Retina (tissue), 1 donor: ENCODE results near the gene ERMP1.

Source experiments
- DNase-seq: peaks from one replicate; pipeline ENCODE4 v3.0.0-alpha.2; 2016

ERMP1 gene

GRCh38 chr9:5852987-5853386, 20.1 kb upstream of the ERMP1 start:
- no peak for DNase-seq

- no peak for DNase-seq
Measured at GRCh38 chr9:5851445-5851844, 18.5 kb upstream of the ERMP1 start.

GRCh38 chr9:5850724-5851122, 17.8 kb upstream of the ERMP1 start:
- DNase-seq, result no peak

GRCh38 chr9:5848372-5848882, 15.5 kb upstream of the ERMP1 start:
- DNase-seq, result no peak

GRCh38 chr9:5846501-5846921, 13.6 kb upstream of the ERMP1 start:
- no peak for DNase-seq

GRCh38 chr9:5846096-5846495, 13.2 kb upstream of the ERMP1 start:
- DNase-seq, result peak; percentile 9

GRCh38 chr9:5845157-5845531, 12.2 kb upstream of the ERMP1 start:
- no peak for DNase-seq

- no peak for DNase-seq
Measured at GRCh38 chr9:5843794-5844471, 11.0 kb upstream of the ERMP1 start.

- no peak for DNase-seq
Measured at GRCh38 chr9:5842929-5843793, 10.2 kb upstream of the ERMP1 start.

GRCh38 chr9:5841771-5842573, 9.1 kb upstream of the ERMP1 start:
- no peak for DNase-seq

- DNase-seq, result no peak
Measured at GRCh38 chr9:5840788-5841187, 7.9 kb upstream of the ERMP1 start.

GRCh38 chr9:5839572-5839902, 6.6 kb upstream of the ERMP1 start:
- DNase-seq, result no peak

- DNase-seq, result no peak
Measured at GRCh38 chr9:5838884-5839571, 6.1 kb upstream of the ERMP1 start.

- no peak for DNase-seq
Measured at GRCh38 chr9:5835808-5836207, 2.9 kb upstream of the ERMP1 start.

GRCh38 chr9:5834214-5834613, 1.3 kb upstream of the ERMP1 start:
- no peak for DNase-seq

GRCh38 chr9:5832071-5832537, 813 bp downstream of the ERMP1 start:
- DNase-seq, result peak; percentile 4

GRCh38 chr9:5825895-5826622, 6.9 kb downstream of the ERMP1 start:
- DNase-seq, result no peak

- DNase-seq, result no peak
Measured at GRCh38 chr9:5825223-5825622, 7.7 kb downstream of the ERMP1 start.

GRCh38 chr9:5820425-5820824, 12.5 kb downstream of the ERMP1 start:
- DNase-seq, result no peak

GRCh38 chr9:5819174-5819573, 13.7 kb downstream of the ERMP1 start:
- no peak for DNase-seq

GRCh38 chr9:5818424-5819142, 14.3 kb downstream of the ERMP1 start:
- DNase-seq, result no peak
